ENCODE results near the gene HES1. TPM values are rescaled to one million over a fixed set of nuclear protein-coding genes. Genes with fewer than 3 reads are reported as not detected.

Gene HES1
- polyA plus RNA-seq, 4 donors, result 84.1 to 98.7 (median 96.0) TPM

- DNase-seq (ENCODE audit: low read depth in 4 of 4, low spot score in 3 of 4), result no peak
These were observed 34.1 kb upstream of the HES1 start for GRCh38 chr3:194101592-194102432.

- DNase-seq (ENCODE audit: low read depth in 4 of 4, low spot score in 3 of 4), result no peak
These were observed 33.5 kb upstream of the HES1 start for GRCh38 chr3:194102436-194102835.

GRCh38 chr3:194103505-194103904 is 32.4 kb upstream of the HES1 start:
- no peak for DNase-seq (ENCODE audit: low read depth in 4 of 4, low spot score in 3 of 4)

GRCh38 chr3:194103983-194104751 is 31.8 kb upstream of the HES1 start:
- no peak for DNase-seq (ENCODE audit: low read depth in 4 of 4, low spot score in 3 of 4)

GRCh38 chr3:194105292-194105691 is 30.7 kb upstream of the HES1 start:
- no peak for DNase-seq (ENCODE audit: low read depth in 4 of 4, low spot score in 3 of 4)

GRCh38 chr3:194107107-194107506 is 28.8 kb upstream of the HES1 start:
- no peak for DNase-seq (ENCODE audit: low read depth in 4 of 4, low spot score in 3 of 4)

GRCh38 chr3:194109192-194109863 is 26.6 kb upstream of the HES1 start:
- no peak for DNase-seq (ENCODE audit: low read depth in 4 of 4, low spot score in 3 of 4)

- no peak for DNase-seq (ENCODE audit: low read depth in 4 of 4, low spot score in 3 of 4)
These were observed 25.5 kb upstream of the HES1 start for GRCh38 chr3:194110483-194110882.

GRCh38 chr3:194111336-194111735 is 24.6 kb upstream of the HES1 start:
- DNase-seq (ENCODE audit: low read depth in 4 of 4, low spot score in 3 of 4), result no peak

- peak in 3 of 4 donors; percentile 78 to 92 (median 89) for DNase-seq (ENCODE audit: low read depth in 4 of 4, low spot score in 3 of 4)
These were observed 23.5 kb upstream of the HES1 start for GRCh38 chr3:194112120-194113106.

GRCh38 chr3:194114123-194114522 is 21.8 kb upstream of the HES1 start:
- no peak for DNase-seq (ENCODE audit: low read depth in 4 of 4, low spot score in 3 of 4)

- no peak for DNase-seq (ENCODE audit: low read depth in 4 of 4, low spot score in 3 of 4)
These were observed 18.7 kb upstream of the HES1 start for GRCh38 chr3:194117104-194117845.

- DNase-seq (ENCODE audit: low read depth in 4 of 4, low spot score in 3 of 4), result no peak
These were observed 17.0 kb upstream of the HES1 start for GRCh38 chr3:194118920-194119319.

- no peak for DNase-seq (ENCODE audit: low read depth in 4 of 4, low spot score in 3 of 4)
These were observed 15.9 kb upstream of the HES1 start for GRCh38 chr3:194119831-194120590.

GRCh38 chr3:194120789-194121770 is 14.9 kb upstream of the HES1 start:
- DNase-seq (ENCODE audit: low read depth in 4 of 4, low spot score in 3 of 4), result no peak

- no peak for DNase-seq (ENCODE audit: low read depth in 4 of 4, low spot score in 3 of 4)
These were observed 13.9 kb upstream of the HES1 start for GRCh38 chr3:194121891-194122631.

- DNase-seq (ENCODE audit: low read depth in 4 of 4, low spot score in 3 of 4), result no peak
These were observed 12.2 kb upstream of the HES1 start for GRCh38 chr3:194123726-194124125.

Data from right renal pelvis (tissue), 4 donors.